Ascending aorta (tissue), 2 donors: Measurements from ENCODE around the gene ACTL8. TPM values are rescaled to one million over a fixed set of nuclear protein-coding genes. Genes with fewer than 3 reads are reported as not detected.

Experiments
- DNase-seq, 2 donors: peaks; one replicate each; pipeline ENCODE4 v3.0.0-alpha.2; 2019; ENCODE audit warnings: low spot score in 2 of 2
- H3K27ac ChIP-seq, 2 donors: fragments of 200-600 bp; sonication (generic); one replicate each; pipeline ENCODE4 v1.5.1; 2016 to 2017; ENCODE audit warnings: mild to moderate bottlenecking in 1 of 2
- H3K27me3 ChIP-seq: fragments of 200-600 bp; sonication (generic); one replicate; pipeline ENCODE4 v1.5.1; 2017
- H3K36me3 ChIP-seq, 2 donors: fragments of 200-600 bp; sonication (generic); one replicate each; pipeline ENCODE4 v1.5.1; 2016
- H3K4me1 ChIP-seq, 2 donors: fragments of 200-600 bp; sonication (generic); one replicate each; pipeline ENCODE4 v1.5.1; 2016 to 2017; ENCODE audit warnings: mild to moderate bottlenecking in 1 of 2
- H3K4me3 ChIP-seq, 2 donors: fragments of 200-600 bp; sonication (generic); one replicate each; pipeline ENCODE4 v1.5.1; 2016 to 2017; ENCODE audit warnings: mild to moderate bottlenecking in 1 of 2
- H3K9me3 ChIP-seq, 2 donors: fragments of 200-600 bp; sonication (generic); one replicate each; pipeline ENCODE4 v1.5.1; 2016
- intact Hi-C: fragments of 100-400 bp; cut with DNase I; formaldehyde crosslinking; loops from one replicate; pipeline ENCODE4 v1.15.1; 2023
- total RNA-seq: library from RNA; depleted of rRNA; stranded (reverse); fragments of >200 nt; gene quantifications from one replicate; pipeline ENCODE4 v1.1.0, GENCODE V29; 2016
- TF ChIP-seq, protein P1 (sequence below), 3 experiments: fragments of 200-600 bp in 2 of 3; fragments of 450-650 bp in 1 of 3; sonication (generic) in 2 of 3; IDR thresholded peaks; one replicate each; pipeline ENCODE4 v1.5.1; 2016 to 2019; ENCODE audit warnings: antibody characterized with exemption in 3 of 3, mild to moderate bottlenecking in 1 of 3, moderate library complexity in 1 of 3

ACTL8 gene, protein sequence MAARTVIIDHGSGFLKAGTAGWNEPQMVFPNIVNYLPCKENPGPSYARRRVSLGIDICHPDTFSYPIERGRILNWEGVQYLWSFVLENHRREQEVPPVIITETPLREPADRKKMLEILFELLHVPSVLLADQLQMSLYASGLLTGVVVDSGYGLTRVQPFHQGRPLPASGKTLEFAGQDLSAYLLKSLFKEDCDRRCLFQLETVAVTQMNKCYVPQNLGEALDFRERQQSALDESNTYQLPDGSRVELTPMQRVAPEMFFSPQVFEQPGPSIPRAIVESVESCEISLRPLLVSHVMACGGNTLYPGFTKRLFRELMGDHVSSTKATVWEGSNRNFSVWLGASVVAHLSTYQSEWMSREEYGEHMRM
- not detected for total RNA-seq

DNA sequence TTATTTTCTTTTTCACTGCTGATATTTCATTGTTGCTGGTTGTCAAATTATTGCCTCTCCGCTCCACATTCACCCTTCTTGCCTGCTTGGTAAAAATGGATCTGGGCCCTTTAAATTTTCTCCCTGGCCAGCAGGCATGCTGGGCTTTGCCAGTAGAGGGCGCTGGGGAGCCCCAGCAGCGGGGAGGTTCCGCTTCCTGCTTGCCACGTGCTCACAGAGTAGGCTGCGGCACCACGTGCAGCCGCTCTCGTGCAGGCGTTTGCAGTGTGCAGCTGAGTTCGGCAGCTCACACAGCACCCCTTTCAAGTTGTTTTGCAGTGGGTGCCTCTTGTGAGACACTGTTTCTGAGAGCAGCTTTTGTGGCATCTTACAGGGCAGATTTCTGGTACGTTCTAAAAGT, at the start of gene ACTL8:
Gene ACTL8, plus strand, starts transcription at position 214 of the 400 bp plus-strand sequence. CDS start 67,676 bp downstream, outside the sequence.
- TF ChIP-seq, protein P1, sequence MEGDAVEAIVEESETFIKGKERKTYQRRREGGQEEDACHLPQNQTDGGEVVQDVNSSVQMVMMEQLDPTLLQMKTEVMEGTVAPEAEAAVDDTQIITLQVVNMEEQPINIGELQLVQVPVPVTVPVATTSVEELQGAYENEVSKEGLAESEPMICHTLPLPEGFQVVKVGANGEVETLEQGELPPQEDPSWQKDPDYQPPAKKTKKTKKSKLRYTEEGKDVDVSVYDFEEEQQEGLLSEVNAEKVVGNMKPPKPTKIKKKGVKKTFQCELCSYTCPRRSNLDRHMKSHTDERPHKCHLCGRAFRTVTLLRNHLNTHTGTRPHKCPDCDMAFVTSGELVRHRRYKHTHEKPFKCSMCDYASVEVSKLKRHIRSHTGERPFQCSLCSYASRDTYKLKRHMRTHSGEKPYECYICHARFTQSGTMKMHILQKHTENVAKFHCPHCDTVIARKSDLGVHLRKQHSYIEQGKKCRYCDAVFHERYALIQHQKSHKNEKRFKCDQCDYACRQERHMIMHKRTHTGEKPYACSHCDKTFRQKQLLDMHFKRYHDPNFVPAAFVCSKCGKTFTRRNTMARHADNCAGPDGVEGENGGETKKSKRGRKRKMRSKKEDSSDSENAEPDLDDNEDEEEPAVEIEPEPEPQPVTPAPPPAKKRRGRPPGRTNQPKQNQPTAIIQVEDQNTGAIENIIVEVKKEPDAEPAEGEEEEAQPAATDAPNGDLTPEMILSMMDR (IDR thresholded peaks at IDR 0.05), result no peak
- no peaks in the 10 kb centered on the region for H3K27me3 ChIP-seq
- H3K9me3 ChIP-seq, result peaks cover 28 to 41% of the 10 kb centered on the region in 2 donors
- no peaks in the 10 kb centered on the region for H3K36me3 ChIP-seq
- no peaks in the 10 kb centered on the region for H3K4me1 ChIP-seq
- no peak within 1 kb of the TSS for H3K27ac ChIP-seq
- no peak within 1 kb of the TSS for H3K4me3 ChIP-seq
- intact Hi-C loops, result no loop called here
- DNase-seq, result no peak

DNA sequence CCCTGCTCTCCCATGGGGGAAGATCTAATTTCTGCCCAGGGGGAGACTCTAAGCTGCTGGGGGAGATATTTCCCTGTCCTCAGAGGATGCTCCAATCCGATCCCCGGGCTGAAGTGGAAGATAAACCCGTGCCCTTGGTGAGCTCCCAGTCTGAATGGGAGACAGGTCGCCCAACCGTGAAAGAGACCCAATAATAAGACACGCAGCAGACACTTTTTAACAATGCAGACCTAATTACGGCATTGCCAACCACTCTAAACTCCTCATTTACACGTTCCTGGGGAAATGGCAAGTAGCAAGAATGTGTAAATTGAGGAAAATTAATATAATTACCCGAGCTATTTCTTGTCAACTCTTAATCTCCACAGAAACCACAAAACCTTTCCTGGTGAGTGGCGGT, 48.7 kb upstream of the ACTL8 start:
- no peaks in the 10 kb centered on the region for H3K4me1 ChIP-seq
- no peaks in the 10 kb centered on the region for H3K27me3 ChIP-seq
- H3K9me3 ChIP-seq, result no peaks in the 10 kb centered on the region
- intact Hi-C loops, result no loop called here
- no peak overlapping the region for H3K27ac ChIP-seq
- no peak overlapping the region for H3K4me3 ChIP-seq
- no peaks in the 10 kb centered on the region for H3K36me3 ChIP-seq
- no peak for DNase-seq
- TF ChIP-seq, protein P1 (IDR thresholded peaks at IDR 0.05), result no peak

DNA sequence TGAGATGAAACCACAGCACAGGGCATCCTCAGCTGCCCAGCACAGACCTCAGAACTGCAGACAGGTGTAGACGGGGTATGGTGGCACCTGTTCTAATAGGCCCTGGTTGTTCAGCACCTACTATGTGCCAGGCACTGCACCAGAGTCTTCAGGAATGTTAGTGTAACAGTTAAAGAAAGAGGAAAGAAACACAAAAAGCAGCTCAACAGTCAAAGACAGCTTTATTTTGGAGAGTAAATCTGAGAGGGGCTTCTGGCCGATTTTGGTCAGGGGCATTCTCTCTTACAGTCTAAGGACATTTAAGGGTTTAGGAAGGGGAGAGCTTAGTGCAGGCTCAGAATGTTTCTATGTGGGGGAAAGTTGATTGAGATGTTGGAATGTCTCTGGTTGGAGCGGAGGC, 45.2 kb upstream of the ACTL8 start:
- DNase-seq, result no peak
- H3K9me3 ChIP-seq, result no peaks in the 10 kb centered on the region
- intact Hi-C loops, result no loop called here
- H3K27me3 ChIP-seq, result no peaks in the 10 kb centered on the region
- no peak overlapping the region for H3K27ac ChIP-seq
- H3K4me3 ChIP-seq, result no peak overlapping the region
- H3K36me3 ChIP-seq, result no peaks in the 10 kb centered on the region
- TF ChIP-seq, protein P1 (IDR thresholded peaks at IDR 0.05), result no peak
- no peaks in the 10 kb centered on the region for H3K4me1 ChIP-seq

DNA sequence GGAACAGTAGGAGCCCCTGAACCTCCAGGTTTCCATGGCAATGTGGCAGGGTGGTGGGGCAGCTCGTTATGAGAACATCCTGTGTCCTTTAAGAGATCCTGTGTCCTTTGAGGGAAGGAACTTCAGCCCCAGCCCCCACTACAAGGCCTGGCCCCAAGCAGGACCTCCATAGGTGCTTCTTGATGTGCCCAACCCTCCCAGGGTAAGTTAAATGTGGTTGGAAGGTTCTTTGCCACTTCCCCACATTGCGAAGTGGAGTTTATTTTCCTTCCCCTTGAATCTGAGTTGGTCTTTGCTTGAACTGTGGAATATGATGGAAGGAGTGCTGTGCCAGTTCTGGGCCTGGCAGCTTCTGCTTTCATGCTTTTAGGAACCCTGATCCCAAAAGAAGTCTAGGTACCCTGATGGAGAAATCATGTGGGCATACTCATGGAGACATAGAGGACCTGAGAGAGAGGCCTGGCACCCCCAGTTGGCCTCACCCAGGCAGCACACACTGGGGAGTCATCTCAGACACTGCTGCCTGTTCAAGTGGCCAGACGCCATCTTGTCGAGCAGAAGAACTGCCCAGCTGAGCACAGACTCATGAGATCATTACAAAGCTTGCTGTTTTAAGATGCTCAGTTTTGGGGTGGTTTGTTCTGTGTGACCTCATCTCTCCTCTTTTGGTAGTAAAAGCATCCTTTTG, 44.1 kb upstream of the ACTL8 start:
- no peaks in the 10 kb centered on the region for H3K4me1 ChIP-seq
- no peak overlapping the region for H3K4me3 ChIP-seq
- DNase-seq, result no peak
- intact Hi-C loops, result no loop called here
- TF ChIP-seq, protein P1 (IDR thresholded peaks at IDR 0.05), result no peak
- H3K27me3 ChIP-seq, result no peaks in the 10 kb centered on the region
- no peaks in the 10 kb centered on the region for H3K36me3 ChIP-seq
- H3K9me3 ChIP-seq, result no peaks in the 10 kb centered on the region
- H3K27ac ChIP-seq, result no peak overlapping the region

DNA sequence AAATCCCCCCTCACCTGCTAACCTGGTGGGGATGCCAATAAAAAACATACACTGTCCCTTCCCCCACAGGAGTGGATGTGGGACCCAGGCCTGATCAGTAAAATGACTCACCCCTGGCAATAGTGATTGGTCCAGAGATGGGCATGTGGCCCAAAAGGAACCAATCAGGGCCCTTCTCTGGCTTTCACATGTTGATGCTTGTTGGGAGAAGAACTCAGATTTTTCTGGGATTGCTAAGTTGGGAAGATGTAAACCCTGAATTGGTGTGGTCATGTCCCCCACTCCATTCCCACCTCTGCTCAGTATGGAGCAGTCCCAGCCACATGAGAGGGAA, 43.6 kb upstream of the ACTL8 start:
- TF ChIP-seq, protein P1 (IDR thresholded peaks at IDR 0.05), result no peak
- intact Hi-C loops, result no loop called here

More for the DNA sequence above, 43.6 kb upstream of the ACTL8 start:
- no peak for DNase-seq
- Histone ChIP-seq H3K4me1 (no peaks in the 10 kb centered on the region), H3K9me3 (no peaks in the 10 kb centered on the region), H3K27me3 (no peaks in the 10 kb centered on the region), H3K4me3 (no peak overlapping the region), H3K27ac (no peak overlapping the region), H3K36me3 (no peaks in the 10 kb centered on the region)
